HCT116 (cell line): ENCODE results near the gene TCF12. TPM values are rescaled to one million over a fixed set of nuclear protein-coding genes. Genes with fewer than 3 reads are reported as not detected.

Experiments
- ATAC-seq: fragments of 200-7000 bp; cut with Tn5 transposase; 2 replicates; pipeline ENCODE4 v1.9.1; 2020; ENCODE audit warnings: mild to moderate bottlenecking, moderate library complexity
- BruUV-seq: library from RNA; stranded (reverse); fragments of 400-500 nt; replicated peaks from 2 replicates; lab custom pipeline; 2021; lab: Mats Ljungman, UMichigan
- CTCF ChIA-PET: fragments of 300-600 bp; sonication (Branson Sonifier 250); formaldehyde crosslinking; loops from one replicate; lab custom pipeline; 2021; ENCODE audit warnings: antibody characterized with exemption; lab: Charles Lee
- POLR2A ChIA-PET: fragments of 300-600, 350-600 bp; sonication (Branson Sonifier 250); formaldehyde crosslinking; loops from one replicate; lab custom pipeline; 2021; ENCODE audit warnings: antibody characterized with exemption; lab: Charles Lee
- RAD21 ChIA-PET, 2 experiments: fragments of 300-600 bp; sonication (Branson Sonifier 250); formaldehyde crosslinking; loops; one replicate each; lab custom pipeline; 2023; ENCODE audit warnings: low total read pairs in 2 of 2; ENCODE audit not compliant: uncharacterized antibody in 2 of 2, unreplicated experiment in 2 of 2, low non-redundant PET in 1 of 2; lab: Charles Lee
- DNase-seq: peaks from one replicate; pipeline ENCODE4 v3.0.0-alpha.2; 2010; ENCODE audit warnings: low read depth, low spot score
- H2AFZ ChIP-seq: fragments of 200-600 bp; shearing (Covaris generic), sonication (generic); 2 replicates; pipeline ENCODE4 v1.6.1; 2017; ENCODE audit warnings: low read depth, mixed run types, mixed read lengths, antibody characterized with exemption, low read length; ENCODE audit not compliant: poor library complexity, severe bottlenecking
- H3K27ac ChIP-seq: 2 replicates; pipeline ENCODE4 v1.5.1; 2012; ENCODE audit warnings: low read depth, low read length
- H3K27me3 ChIP-seq: fragments of 200-600 bp; sonication (generic); 2 replicates; pipeline ENCODE4 v1.6.1; 2016; ENCODE audit warnings: mixed run types, low read length, mixed read lengths; ENCODE audit not compliant: insufficient read depth
- H3K36me3 ChIP-seq, 2 experiments: fragments of 200-500 bp in 1 of 2; fragments of 200-600 bp in 1 of 2; sonication (Bioruptor generic) in 1 of 2; sonication (generic) in 1 of 2; 2 replicates each; pipeline versions ENCODE4 v1.5.1 to v1.6.1; 2014 to 2016; ENCODE audit warnings: low read length in 2 of 2, inconsistent platforms in 1 of 2, mixed read lengths in 1 of 2, mixed run types in 1 of 2; ENCODE audit not compliant: insufficient read depth in 2 of 2, control insufficient read depth in 1 of 2
- H3K4me1 ChIP-seq, 2 experiments: fragments of 200-600 bp in 1 of 2; sonication (generic) in 1 of 2; 2 replicates each; pipeline versions ENCODE4 v1.5.1 to v1.6.1; 2012 to 2017; ENCODE audit warnings: low read length in 2 of 2, inconsistent platforms in 1 of 2, mild to moderate bottlenecking in 1 of 2, mixed read lengths in 1 of 2, mixed run types in 1 of 2, moderate library complexity in 1 of 2; ENCODE audit not compliant: insufficient read depth in 2 of 2, control insufficient read depth in 1 of 2
- H3K4me2 ChIP-seq: fragments of 200-600 bp; sonication (generic); 2 replicates; pipeline ENCODE4 v1.6.1; 2017; ENCODE audit warnings: mixed run types, low read length, mixed read lengths
- H3K4me3 ChIP-seq, 2 experiments: fragments of 200-600 bp in 1 of 2; sonication (generic) in 1 of 2; replicated peaks in 1 of 2; 2 replicates each; pipeline ENCODE4 v1.5.1; 2011 to 2016; ENCODE audit warnings: low read length in 2 of 2, control low read depth in 1 of 2, low read depth in 1 of 2, mild to moderate bottlenecking in 1 of 2, mixed read lengths in 1 of 2, mixed run types in 1 of 2
- H3K79me2 ChIP-seq: fragments of 200-600 bp; sonication (generic); 2 replicates; pipeline ENCODE4 v1.6.1; 2017; ENCODE audit warnings: mild to moderate bottlenecking, mixed run types, low read length, moderate library complexity, mixed read lengths; ENCODE audit not compliant: insufficient read depth
- H3K9ac ChIP-seq: fragments of 200-600 bp; sonication (generic); 2 replicates; pipeline ENCODE4 v1.6.1; 2016; ENCODE audit warnings: low read length, mixed read lengths
- H3K9me2 ChIP-seq: fragments of 200-600 bp; sonication (generic), shearing (Covaris generic); 2 replicates; pipeline ENCODE4 v1.6.1; 2017; ENCODE audit warnings: mixed run types, mild to moderate bottlenecking, moderate library complexity; ENCODE audit not compliant: insufficient read depth
- H3K9me3 ChIP-seq, 2 experiments: fragments of 200-500 bp in 1 of 2; fragments of 200-600 bp in 1 of 2; sonication (Bioruptor generic) in 1 of 2; sonication (generic) in 1 of 2; 2 replicates each; pipeline ENCODE4 v1.6.1; 2014 to 2017; ENCODE audit warnings: low read length in 2 of 2, mixed read lengths in 2 of 2, inconsistent platforms in 1 of 2, low read depth in 1 of 2, mild to moderate bottlenecking in 1 of 2, mixed run types in 1 of 2, moderate library complexity in 1 of 2; ENCODE audit not compliant: control insufficient read depth in 1 of 2, insufficient read depth in 1 of 2
- H4K20me1 ChIP-seq: fragments of 200-600 bp; sonication (generic), shearing (Covaris generic); 2 replicates; pipeline ENCODE4 v1.6.1; 2017; ENCODE audit warnings: mixed run types, mild to moderate bottlenecking, moderate library complexity; ENCODE audit not compliant: insufficient read depth
- CEBPB ChIP-seq: IDR thresholded peaks from 2 replicates; pipeline ENCODE4 v1.6.1; 2012; ENCODE audit warnings: low read depth
- EZH2phosphoT487 ChIP-seq: fragments of 200-600 bp; IDR thresholded peaks from 2 replicates; pipeline ENCODE4 v1.6.1; 2018; ENCODE audit warnings: antibody characterized with exemption, borderline replicate concordance
- POLR2AphosphoS5 ChIP-seq: IDR thresholded peaks from 2 replicates; pipeline ENCODE4 v1.6.1; 2011; ENCODE audit warnings: mild to moderate bottlenecking, low read depth, low read length, moderate library complexity
- RAD21 ChIP-seq: IDR thresholded peaks from 2 replicates; pipeline ENCODE4 v1.6.1; 2012; ENCODE audit warnings: low read depth, mild to moderate bottlenecking
- SP1 ChIP-seq: IDR thresholded peaks from 2 replicates; pipeline ENCODE4 v1.6.1; 2012; ENCODE audit warnings: low read depth
- ZNF274 ChIP-seq: fragments of 200-500 bp; sonication (Bioruptor generic); IDR thresholded peaks from 2 replicates; pipeline ENCODE4 v1.6.1; 2014; ENCODE audit warnings: mild to moderate bottlenecking, low read depth, low read length, inconsistent platforms
- intact Hi-C: fragments of 100-400 bp; cut with micrococcal nuclease; formaldehyde crosslinking; loops from 2 replicates; pipeline ENCODE4 v1.10.0; 2022
- total RNA-seq: library from RNA; stranded (reverse); gene quantifications from one replicate; pipeline ENCODE4 v1.2.1, GENCODE V29; 2021; ENCODE audit not compliant: unreplicated experiment
- TF ChIP-seq, protein P1 (sequence below): IDR thresholded peaks from 2 replicates; pipeline ENCODE4 v1.6.1; 2012; ENCODE audit warnings: low read depth
- TF ChIP-seq, protein P2 (sequence below), 3 experiments: fragments of 200-600 bp in 1 of 3; sonication (generic) in 1 of 3; IDR thresholded peaks in 2 of 3; conservative IDR thresholded peaks in 1 of 3; 2 replicates each; pipeline ENCODE4 v1.5.1; 2012 to 2017; ENCODE audit warnings: low read depth in 2 of 3, low read length in 2 of 3, antibody characterized with exemption in 1 of 3, borderline replicate concordance in 1 of 3, control low read depth in 1 of 3, mild to moderate bottlenecking in 1 of 3, mixed read lengths in 1 of 3, mixed run types in 1 of 3, moderate library complexity in 1 of 3; ENCODE audit not compliant: insufficient read depth in 1 of 3
- TF ChIP-seq, protein P3 (sequence below): IDR thresholded peaks from 2 replicates; pipeline ENCODE4 v1.6.1; 2011; ENCODE audit warnings: mild to moderate bottlenecking, low read length, moderate library complexity; ENCODE audit not compliant: insufficient replicate concordance; ENCODE audit errors: extremely low read depth
- TF ChIP-seq, protein P4 (sequence below): IDR thresholded peaks from 2 replicates; pipeline ENCODE4 v1.6.1; 2012

TCF12 gene
- total RNA-seq, 1 experiment from 2014 or later: 71.6 TPM

DNA sequence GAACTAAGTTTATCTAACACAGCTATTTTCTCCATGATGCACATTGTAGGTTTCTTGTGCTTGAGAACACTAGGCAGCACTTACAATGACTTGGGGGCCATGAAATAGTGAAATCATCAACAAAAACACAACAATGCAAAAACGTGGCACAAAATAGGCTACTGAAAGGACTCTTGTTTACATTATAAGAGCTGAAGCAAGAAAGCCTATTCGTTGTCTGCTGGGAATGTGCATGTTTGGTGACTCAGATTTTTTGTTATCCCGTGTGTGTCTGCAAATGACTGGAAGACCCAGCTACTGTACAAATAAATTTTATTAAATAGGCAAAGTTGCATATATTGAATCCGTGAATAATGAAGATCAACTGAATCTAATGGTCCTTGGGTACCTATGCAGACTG, 85.0 kb downstream of the TCF12 start:
- ChIA-PET RAD21 (no interaction called here), CTCF (no interaction called here), POLR2A (no interaction called here)
- no peaks in the 10 kb centered on the region for H3K36me3 ChIP-seq
- no peaks in the 10 kb centered on the region for H3K9me3 ChIP-seq
- no peak for ATAC-seq
- H2AFZ ChIP-seq: no peak overlapping the region
- H3K4me1 ChIP-seq: no peaks in the 10 kb centered on the region
- peaks cover 5% of the 10 kb centered on the region; the same call in 1 of the 2 replicates for H4K20me1 ChIP-seq
- DNase-seq: no peak
- TF ChIP-seq POLR2AphosphoS5 (no peak), CEBPB (no peak), ZNF274 (no peak), SP1 (no peak)
- TF ChIP-seq, protein P1, sequence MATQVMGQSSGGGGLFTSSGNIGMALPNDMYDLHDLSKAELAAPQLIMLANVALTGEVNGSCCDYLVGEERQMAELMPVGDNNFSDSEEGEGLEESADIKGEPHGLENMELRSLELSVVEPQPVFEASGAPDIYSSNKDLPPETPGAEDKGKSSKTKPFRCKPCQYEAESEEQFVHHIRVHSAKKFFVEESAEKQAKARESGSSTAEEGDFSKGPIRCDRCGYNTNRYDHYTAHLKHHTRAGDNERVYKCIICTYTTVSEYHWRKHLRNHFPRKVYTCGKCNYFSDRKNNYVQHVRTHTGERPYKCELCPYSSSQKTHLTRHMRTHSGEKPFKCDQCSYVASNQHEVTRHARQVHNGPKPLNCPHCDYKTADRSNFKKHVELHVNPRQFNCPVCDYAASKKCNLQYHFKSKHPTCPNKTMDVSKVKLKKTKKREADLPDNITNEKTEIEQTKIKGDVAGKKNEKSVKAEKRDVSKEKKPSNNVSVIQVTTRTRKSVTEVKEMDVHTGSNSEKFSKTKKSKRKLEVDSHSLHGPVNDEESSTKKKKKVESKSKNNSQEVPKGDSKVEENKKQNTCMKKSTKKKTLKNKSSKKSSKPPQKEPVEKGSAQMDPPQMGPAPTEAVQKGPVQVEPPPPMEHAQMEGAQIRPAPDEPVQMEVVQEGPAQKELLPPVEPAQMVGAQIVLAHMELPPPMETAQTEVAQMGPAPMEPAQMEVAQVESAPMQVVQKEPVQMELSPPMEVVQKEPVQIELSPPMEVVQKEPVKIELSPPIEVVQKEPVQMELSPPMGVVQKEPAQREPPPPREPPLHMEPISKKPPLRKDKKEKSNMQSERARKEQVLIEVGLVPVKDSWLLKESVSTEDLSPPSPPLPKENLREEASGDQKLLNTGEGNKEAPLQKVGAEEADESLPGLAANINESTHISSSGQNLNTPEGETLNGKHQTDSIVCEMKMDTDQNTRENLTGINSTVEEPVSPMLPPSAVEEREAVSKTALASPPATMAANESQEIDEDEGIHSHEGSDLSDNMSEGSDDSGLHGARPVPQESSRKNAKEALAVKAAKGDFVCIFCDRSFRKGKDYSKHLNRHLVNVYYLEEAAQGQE: no peak
- BruUV-seq: no TSS peak
- no peak overlapping the region for H3K27ac ChIP-seq
- H3K9me2 ChIP-seq: no peaks in the 10 kb centered on the region
- peaks cover 28% of the 10 kb centered on the region; the same call in 1 of the 2 replicates for H3K79me2 ChIP-seq
- no peak overlapping the region for H3K4me3 ChIP-seq
- no peak overlapping the region for H3K4me2 ChIP-seq
- H3K27me3 ChIP-seq: no peaks in the 10 kb centered on the region
- intact Hi-C loops: no loop called here
- no peak overlapping the region for H3K9ac ChIP-seq

DNA sequence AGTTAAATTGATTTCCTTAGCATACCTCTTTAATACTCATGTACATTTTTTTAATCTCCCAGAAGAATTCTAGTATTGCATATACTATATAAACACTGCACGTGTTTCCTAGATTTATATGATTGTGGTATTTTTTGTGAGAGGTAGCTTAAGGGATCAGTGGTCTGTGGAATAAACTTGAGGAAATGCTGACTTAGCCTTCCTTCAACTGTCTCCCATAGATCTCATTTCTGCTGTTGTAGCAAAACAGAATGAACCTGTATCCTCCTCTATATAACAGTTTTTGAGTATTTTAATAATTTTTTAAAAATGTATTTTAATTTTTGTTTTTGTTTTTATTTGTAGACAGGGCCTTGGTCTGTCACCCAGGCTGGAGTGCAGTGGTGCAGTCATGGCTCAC, 86.8 kb downstream of the TCF12 start:
- Histone ChIP-seq H3K79me2 (peaks cover 28% of the 10 kb centered on the region; the same call in 1 of the 2 replicates), H3K27me3 (no peaks in the 10 kb centered on the region), H3K9ac (no peak overlapping the region), H2AFZ (no peak overlapping the region), H3K9me2 (no peaks in the 10 kb centered on the region), H3K27ac (no peak overlapping the region), H4K20me1 (peaks cover 5% of the 10 kb centered on the region; the same call in 1 of the 2 replicates), H3K4me3 (no peak overlapping the region), H3K36me3 (no peaks in the 10 kb centered on the region), H3K4me1 (peaks cover 0 to under 1% of the 10 kb centered on the region in 2 experiments; a peak in 1 of 4 replicates), H3K9me3 (no peaks in the 10 kb centered on the region), H3K4me2 (no peak overlapping the region)
- ATAC-seq (no peak), DNase-seq (no peak)
- ChIA-PET RAD21 (no interaction called here), POLR2A (no interaction called here), CTCF (no interaction called here)
- no TSS peak for BruUV-seq
- intact Hi-C loops: no loop called here
- TF ChIP-seq POLR2AphosphoS5 (no peak), RAD21 (no peak), EZH2phosphoT487 (no peak)
- TF ChIP-seq, protein P2, sequence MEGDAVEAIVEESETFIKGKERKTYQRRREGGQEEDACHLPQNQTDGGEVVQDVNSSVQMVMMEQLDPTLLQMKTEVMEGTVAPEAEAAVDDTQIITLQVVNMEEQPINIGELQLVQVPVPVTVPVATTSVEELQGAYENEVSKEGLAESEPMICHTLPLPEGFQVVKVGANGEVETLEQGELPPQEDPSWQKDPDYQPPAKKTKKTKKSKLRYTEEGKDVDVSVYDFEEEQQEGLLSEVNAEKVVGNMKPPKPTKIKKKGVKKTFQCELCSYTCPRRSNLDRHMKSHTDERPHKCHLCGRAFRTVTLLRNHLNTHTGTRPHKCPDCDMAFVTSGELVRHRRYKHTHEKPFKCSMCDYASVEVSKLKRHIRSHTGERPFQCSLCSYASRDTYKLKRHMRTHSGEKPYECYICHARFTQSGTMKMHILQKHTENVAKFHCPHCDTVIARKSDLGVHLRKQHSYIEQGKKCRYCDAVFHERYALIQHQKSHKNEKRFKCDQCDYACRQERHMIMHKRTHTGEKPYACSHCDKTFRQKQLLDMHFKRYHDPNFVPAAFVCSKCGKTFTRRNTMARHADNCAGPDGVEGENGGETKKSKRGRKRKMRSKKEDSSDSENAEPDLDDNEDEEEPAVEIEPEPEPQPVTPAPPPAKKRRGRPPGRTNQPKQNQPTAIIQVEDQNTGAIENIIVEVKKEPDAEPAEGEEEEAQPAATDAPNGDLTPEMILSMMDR (IDR thresholded peaks at IDR 0.05 in 2 of 3, conservative IDR thresholded peaks at IDR 0.05 in 1 of 3; ENCODE audit: borderline replicate concordance in 1 of 3, insufficient read depth in 1 of 3, low read depth in 2 of 3, low read length in 2 of 3): no peak
- TF ChIP-seq, protein P3, sequence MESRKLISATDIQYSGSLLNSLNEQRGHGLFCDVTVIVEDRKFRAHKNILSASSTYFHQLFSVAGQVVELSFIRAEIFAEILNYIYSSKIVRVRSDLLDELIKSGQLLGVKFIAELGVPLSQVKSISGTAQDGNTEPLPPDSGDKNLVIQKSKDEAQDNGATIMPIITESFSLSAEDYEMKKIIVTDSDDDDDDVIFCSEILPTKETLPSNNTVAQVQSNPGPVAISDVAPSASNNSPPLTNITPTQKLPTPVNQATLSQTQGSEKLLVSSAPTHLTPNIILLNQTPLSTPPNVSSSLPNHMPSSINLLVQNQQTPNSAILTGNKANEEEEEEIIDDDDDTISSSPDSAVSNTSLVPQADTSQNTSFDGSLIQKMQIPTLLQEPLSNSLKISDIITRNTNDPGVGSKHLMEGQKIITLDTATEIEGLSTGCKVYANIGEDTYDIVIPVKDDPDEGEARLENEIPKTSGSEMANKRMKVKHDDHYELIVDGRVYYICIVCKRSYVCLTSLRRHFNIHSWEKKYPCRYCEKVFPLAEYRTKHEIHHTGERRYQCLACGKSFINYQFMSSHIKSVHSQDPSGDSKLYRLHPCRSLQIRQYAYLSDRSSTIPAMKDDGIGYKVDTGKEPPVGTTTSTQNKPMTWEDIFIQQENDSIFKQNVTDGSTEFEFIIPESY: no peak
- TF ChIP-seq, protein P4, sequence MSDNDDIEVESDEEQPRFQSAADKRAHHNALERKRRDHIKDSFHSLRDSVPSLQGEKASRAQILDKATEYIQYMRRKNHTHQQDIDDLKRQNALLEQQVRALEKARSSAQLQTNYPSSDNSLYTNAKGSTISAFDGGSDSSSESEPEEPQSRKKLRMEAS: no peak
